HepG2 (cell line): ENCODE measurements around the gene TSG101. TPM values are rescaled to one million over a fixed set of nuclear protein-coding genes. Genes with fewer than 3 reads are reported as not detected.

Experiments
- ASH2L ChIP-seq: fragments of 300-600, 200-600 bp; sonication (generic); IDR thresholded peaks from 2 replicates; pipeline ENCODE4 v1.7.0; 2017; ENCODE audit warnings: low read depth, mild to moderate bottlenecking, moderate library complexity, mixed read lengths, low read length; ENCODE audit not compliant: insufficient read length
- DRAP1 ChIP-seq: IDR thresholded peaks from 2 replicates; pipeline ENCODE4 v1.6.1; 2016; ENCODE audit warnings: missing genetic modification reagents, missing compliant biosample characterization
- ETV5 ChIP-seq: IDR thresholded peaks from 2 replicates; pipeline ENCODE4 v1.6.1; 2018; ENCODE audit warnings: missing biosample characterization, missing genetic modification reagents, inconsistent platforms, borderline replicate concordance
- GMEB2 ChIP-seq: IDR thresholded peaks from 2 replicates; pipeline ENCODE4 v1.6.1; 2016; ENCODE audit warnings: missing biosample characterization, missing genetic modification reagents, low read depth
- NR1H2 ChIP-seq: sonication (generic); formaldehyde crosslinking; IDR thresholded peaks from 2 replicates; pipeline ENCODE4 v1.8.1; 2022; ENCODE audit warnings: low read depth, missing genetic modification reagents, borderline replicate concordance
- PRDM15 ChIP-seq: sonication (generic); formaldehyde crosslinking; IDR thresholded peaks from 2 replicates; pipeline ENCODE4 v1.4.0; 2020; ENCODE audit warnings: missing genetic modification reagents
- RFXANK ChIP-seq: IDR thresholded peaks from 2 replicates; pipeline ENCODE4 v1.6.1; 2016
- RFXAP ChIP-seq: sonication (generic); formaldehyde crosslinking; IDR thresholded peaks from 2 replicates; pipeline ENCODE4 v1.4.0; 2020; ENCODE audit warnings: missing genetic modification reagents, borderline replicate concordance
- SMAD3 ChIP-seq: sonication (generic); formaldehyde crosslinking; IDR thresholded peaks from 2 replicates; pipeline ENCODE4 v1.4.0; 2020; ENCODE audit warnings: missing genetic modification reagents
- SP4 ChIP-seq: sonication (generic); formaldehyde crosslinking; IDR thresholded peaks from 2 replicates; pipeline ENCODE4 v1.8.1; 2023; ENCODE audit warnings: mild to moderate bottlenecking, missing genetic modification reagents
- ZNF260 ChIP-seq: sonication (generic); formaldehyde crosslinking; IDR thresholded peaks from 2 replicates; pipeline ENCODE4 v1.4.0; 2020; ENCODE audit warnings: missing genetic modification reagents, low read depth, mild to moderate bottlenecking, borderline replicate concordance
- ZNF281 ChIP-seq: sonication (generic); formaldehyde crosslinking; IDR thresholded peaks from 2 replicates; pipeline ENCODE4 v1.4.0; 2020; ENCODE audit warnings: missing genetic modification reagents, borderline replicate concordance
- ZNF557 ChIP-seq: sonication (generic); formaldehyde crosslinking; IDR thresholded peaks from 2 replicates; pipeline ENCODE4 v1.4.0; 2020; ENCODE audit warnings: missing genetic modification reagents
- ZNF670 ChIP-seq: sonication (generic); formaldehyde crosslinking; IDR thresholded peaks from 2 replicates; pipeline ENCODE4 v1.8.0; 2022; ENCODE audit warnings: mild to moderate bottlenecking, missing genetic modification reagents, borderline replicate concordance
- ZNF678 ChIP-seq: sonication (generic); formaldehyde crosslinking; IDR thresholded peaks from 2 replicates; pipeline ENCODE4 v1.4.0; 2020; ENCODE audit warnings: mild to moderate bottlenecking, missing genetic modification reagents
- ZNF841 ChIP-seq: sonication (generic); formaldehyde crosslinking; IDR thresholded peaks from 2 replicates; pipeline ENCODE4 v1.8.1; 2023; ENCODE audit warnings: missing genetic modification reagents, borderline replicate concordance
- polyA plus RNA-seq, 8 experiments: library from polyadenylated mRNA; depleted of rRNA in 3 of 8; stranded (reverse) in 7 of 8; unstranded in 1 of 8; fragments of >200 nt; fragmentation: Illumina TruSeq in 4 of 8; extraction: Trizol in 4 of 8; gene quantifications; 2 replicates each; pipeline versions ENCODE4 v1.2.1 to v1.2.3, GENCODE V29; 2011 to 2016; ENCODE audit warnings: low read depth in 4 of 8, missing spikeins in 1 of 8, mixed read lengths in 1 of 8; ENCODE audit not compliant: insufficient read depth in 1 of 8
- total RNA-seq, 5 experiments: library from RNA; depleted of rRNA; stranded (reverse); fragments of >200 nt; fragmentation: Illumina TruSeq; extraction: Trizol; gene quantifications; 2 replicates each; pipeline ENCODE4 v1.2.3, GENCODE V29; 2016; ENCODE audit warnings: low read depth in 1 of 5
- TF ChIP-seq, protein P1 (sequence below): sonication (generic); formaldehyde crosslinking; IDR thresholded peaks from 2 replicates; pipeline ENCODE4; 2020; ENCODE audit warnings: missing genetic modification reagents, mild to moderate bottlenecking, borderline replicate concordance

TSG101 gene
- total and polyA plus RNA-seq, 2 of the 13 experiments (the other 11 are each of a cell fraction or from before 2014, with no cell fraction given), result 69.3 to 206 TPM

DNA sequence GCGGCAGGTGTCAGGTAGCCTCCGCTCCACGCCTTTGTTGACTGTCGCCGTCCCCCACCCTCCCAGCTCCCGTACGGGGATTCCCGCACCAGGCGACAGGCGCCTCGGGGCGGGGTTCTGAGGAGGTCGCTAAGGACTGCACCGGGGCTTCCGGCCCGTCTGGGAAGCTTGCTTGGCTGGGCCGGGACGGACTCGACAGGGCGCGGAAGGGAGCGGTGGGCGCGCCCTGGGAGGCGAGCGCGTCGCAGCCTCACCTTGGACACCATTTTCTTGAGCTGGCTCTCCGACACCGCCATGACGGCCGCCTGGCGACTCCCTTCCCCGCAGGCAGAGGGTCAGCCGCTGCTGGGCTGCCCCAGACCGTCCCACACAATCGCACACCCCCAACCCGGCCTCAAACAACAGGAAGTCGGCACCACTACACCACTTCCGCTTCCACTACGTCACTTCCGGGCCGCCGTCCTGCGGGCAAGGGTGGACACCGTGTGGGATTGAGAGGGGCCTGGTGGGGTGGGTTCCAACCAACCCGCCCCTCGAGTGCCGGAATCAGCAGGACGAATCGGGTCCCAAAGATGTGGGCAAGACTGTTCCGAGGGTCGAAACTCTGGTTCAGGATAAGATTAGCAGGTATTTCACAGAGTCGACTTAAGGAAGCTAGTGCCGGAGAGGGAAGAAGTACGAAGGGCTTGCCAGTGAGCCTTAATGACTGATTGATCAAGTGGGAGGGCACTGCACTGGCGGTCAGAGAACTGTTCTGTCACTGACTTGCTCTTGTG lies at the start of gene TSG101 (continued):
- TF ChIP-seq, protein P1, sequence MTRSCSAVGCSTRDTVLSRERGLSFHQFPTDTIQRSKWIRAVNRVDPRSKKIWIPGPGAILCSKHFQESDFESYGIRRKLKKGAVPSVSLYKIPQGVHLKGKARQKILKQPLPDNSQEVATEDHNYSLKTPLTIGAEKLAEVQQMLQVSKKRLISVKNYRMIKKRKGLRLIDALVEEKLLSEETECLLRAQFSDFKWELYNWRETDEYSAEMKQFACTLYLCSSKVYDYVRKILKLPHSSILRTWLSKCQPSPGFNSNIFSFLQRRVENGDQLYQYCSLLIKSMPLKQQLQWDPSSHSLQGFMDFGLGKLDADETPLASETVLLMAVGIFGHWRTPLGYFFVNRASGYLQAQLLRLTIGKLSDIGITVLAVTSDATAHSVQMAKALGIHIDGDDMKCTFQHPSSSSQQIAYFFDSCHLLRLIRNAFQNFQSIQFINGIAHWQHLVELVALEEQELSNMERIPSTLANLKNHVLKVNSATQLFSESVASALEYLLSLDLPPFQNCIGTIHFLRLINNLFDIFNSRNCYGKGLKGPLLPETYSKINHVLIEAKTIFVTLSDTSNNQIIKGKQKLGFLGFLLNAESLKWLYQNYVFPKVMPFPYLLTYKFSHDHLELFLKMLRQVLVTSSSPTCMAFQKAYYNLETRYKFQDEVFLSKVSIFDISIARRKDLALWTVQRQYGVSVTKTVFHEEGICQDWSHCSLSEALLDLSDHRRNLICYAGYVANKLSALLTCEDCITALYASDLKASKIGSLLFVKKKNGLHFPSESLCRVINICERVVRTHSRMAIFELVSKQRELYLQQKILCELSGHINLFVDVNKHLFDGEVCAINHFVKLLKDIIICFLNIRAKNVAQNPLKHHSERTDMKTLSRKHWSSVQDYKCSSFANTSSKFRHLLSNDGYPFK (CRISPR knock-in tag), result peak; percentile 92
- peak; percentile 82 for TF ChIP-seq SP4
- TF ChIP-seq ETV5 (CRISPR knock-in tag), result peak; percentile 78
- 0 out of 2 replicates have a peak, but pooled peaks have one; percentile 6 for TF ChIP-seq ZNF260 (CRISPR knock-in tag)
- 0 out of 2 replicates have a peak, but pooled peaks have one; percentile 33 for TF ChIP-seq ZNF841 (CRISPR knock-in tag)
- TF ChIP-seq RFXAP (CRISPR knock-in tag), result peak; percentile 28; the same call in 1 of the 2 replicates
- peak; percentile 97 for TF ChIP-seq ASH2L
- no peak for TF ChIP-seq ZNF670 (CRISPR knock-in tag)
- peak; percentile 79 for TF ChIP-seq DRAP1
- TF ChIP-seq ZNF281 (CRISPR knock-in tag), result peak; percentile 81
- TF ChIP-seq ZNF557, result no peak
- TF ChIP-seq NR1H2 (CRISPR knock-in tag), result no peak
- TF ChIP-seq GMEB2 (CRISPR knock-in tag), result 0 out of 2 replicates have a peak, but pooled peaks have one; percentile 21
- peak; percentile 74 for TF ChIP-seq ZNF678 (CRISPR knock-in tag)
- TF ChIP-seq PRDM15, result peak; percentile 74; the same call in 1 of the 2 replicates
- TF ChIP-seq RFXANK (CRISPR knock-in tag), result no peak
- TF ChIP-seq SMAD3, result peak; percentile 88
